DOHH2 (cell line): ENCODE data around the gene RILPL2.
"Not testable (repeated sequence)": the region's sequence is repeated elsewhere in the genome, so short reads cannot be mapped to it uniquely, and the experiment has no call there.

Experiments
- H3F3A ChIP-seq: fragments of 200-600 bp; sonication (generic), shearing (Covaris generic); 2 replicates; pipeline ENCODE4 v1.6.0; 2016; ENCODE audit warnings: antibody characterized with exemption, mild to moderate bottlenecking; ENCODE audit not compliant: control insufficient read depth, insufficient read depth
- H3K27ac ChIP-seq: fragments of 200-600 bp; sonication (generic); 2 replicates; pipeline ENCODE4 v1.5.1; 2014; ENCODE audit warnings: low read depth, mild to moderate bottlenecking, low read length, moderate library complexity
- H3K27me3 ChIP-seq: fragments of 200-600 bp; sonication (generic); 2 replicates; pipeline ENCODE4 v1.6.1; 2014; ENCODE audit warnings: mild to moderate bottlenecking, low read length, mixed read lengths; ENCODE audit not compliant: control insufficient read depth
- H3K36me3 ChIP-seq: fragments of 200-600 bp; sonication (generic); 2 replicates; pipeline ENCODE4 v1.6.1; 2014; ENCODE audit warnings: mild to moderate bottlenecking, low read length, moderate library complexity, mixed read lengths; ENCODE audit not compliant: control insufficient read depth
- H3K4me1 ChIP-seq: fragments of 200-600 bp; sonication (generic); 2 replicates; pipeline ENCODE4 v1.6.1; 2014; ENCODE audit warnings: mild to moderate bottlenecking, low read length, mixed read lengths; ENCODE audit not compliant: control insufficient read depth
- H3K4me2 ChIP-seq: fragments of 200-600 bp; sonication (generic); 2 replicates; pipeline ENCODE4 v1.6.0; 2014; ENCODE audit warnings: mild to moderate bottlenecking, low read length, moderate library complexity
- H3K4me3 ChIP-seq: fragments of 200-600 bp; sonication (generic); 2 replicates; pipeline ENCODE4 v1.5.1; 2014; ENCODE audit warnings: mild to moderate bottlenecking, low read length, mixed read lengths
- H3K79me2 ChIP-seq: fragments of 200-600 bp; sonication (generic); 2 replicates; pipeline ENCODE4 v1.6.1; 2014; ENCODE audit warnings: mild to moderate bottlenecking, low read length, mixed read lengths; ENCODE audit not compliant: control insufficient read depth
- H3K9me2 ChIP-seq: fragments of 200-600 bp; sonication (generic); replicated peaks from 2 replicates; pipeline ENCODE4 v1.6.1; 2014; ENCODE audit warnings: mild to moderate bottlenecking, low read length, mixed read lengths; ENCODE audit not compliant: control insufficient read depth
- H3K9me3 ChIP-seq: fragments of 200-600 bp; sonication (generic); 2 replicates; pipeline ENCODE4 v1.6.1; 2014; ENCODE audit warnings: antibody characterized with exemption, low read length, mixed read lengths; ENCODE audit not compliant: control insufficient read depth, insufficient read depth
- H4K20me1 ChIP-seq: fragments of 200-600 bp; sonication (generic); 2 replicates; pipeline ENCODE4 v1.6.0; 2014; ENCODE audit warnings: low read depth, mild to moderate bottlenecking, antibody characterized with exemption, low read length, moderate library complexity; ENCODE audit not compliant: control insufficient read depth, insufficient read depth
- EZH2phosphoT487 ChIP-seq: fragments of 200-600 bp; sonication (generic); IDR thresholded peaks from 2 replicates; pipeline ENCODE4 v1.6.1; 2017; ENCODE audit warnings: borderline replicate concordance, mild to moderate bottlenecking, antibody characterized with exemption, low read length, moderate library complexity, mixed read lengths
- TF ChIP-seq, protein P1 (sequence below): fragments of 200-600 bp; sonication (generic); IDR thresholded peaks from one replicate; pipeline ENCODE4 v1.5.1; 2014; ENCODE audit warnings: antibody characterized with exemption, mild to moderate bottlenecking, low read depth, low read length; ENCODE audit not compliant: poor library complexity, severe bottlenecking

The RILPL2 gene

DNA sequence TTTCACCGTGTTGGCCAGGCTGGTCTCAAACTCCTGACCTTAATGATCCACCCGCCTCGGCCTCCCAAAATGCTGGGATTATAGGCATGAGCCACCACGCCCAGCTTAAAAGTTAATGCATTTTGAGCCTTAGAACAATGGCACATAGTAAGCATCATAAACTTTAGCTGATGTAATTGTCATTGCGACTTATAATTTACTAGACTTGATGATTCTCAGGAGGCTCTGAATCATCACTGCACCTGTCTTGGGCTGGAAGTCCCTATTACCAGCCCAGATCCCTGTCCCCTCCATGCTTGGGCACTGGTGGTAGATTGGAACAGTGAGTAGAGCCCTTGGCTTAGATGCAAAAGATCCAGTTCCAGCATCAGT, 26.5 kb downstream of the RILPL2 start:
- Histone ChIP-seq H3K4me2 (no peak overlapping the region), H3K9me3 (no peaks in the 10 kb centered on the region), H3K27me3 (no peaks in the 10 kb centered on the region), H3K4me1 (no peaks in the 10 kb centered on the region), H3K9me2 (no peaks in the 10 kb centered on the region), H4K20me1 (no peaks in the 10 kb centered on the region), H3K36me3 (peaks cover 24% of the 10 kb centered on the region), H3K79me2 (no peaks in the 10 kb centered on the region), H3F3A (peaks cover 10% of the 10 kb centered on the region), H3K27ac (no peak overlapping the region), H3K4me3 (no peak overlapping the region)
- TF ChIP-seq, protein P1, sequence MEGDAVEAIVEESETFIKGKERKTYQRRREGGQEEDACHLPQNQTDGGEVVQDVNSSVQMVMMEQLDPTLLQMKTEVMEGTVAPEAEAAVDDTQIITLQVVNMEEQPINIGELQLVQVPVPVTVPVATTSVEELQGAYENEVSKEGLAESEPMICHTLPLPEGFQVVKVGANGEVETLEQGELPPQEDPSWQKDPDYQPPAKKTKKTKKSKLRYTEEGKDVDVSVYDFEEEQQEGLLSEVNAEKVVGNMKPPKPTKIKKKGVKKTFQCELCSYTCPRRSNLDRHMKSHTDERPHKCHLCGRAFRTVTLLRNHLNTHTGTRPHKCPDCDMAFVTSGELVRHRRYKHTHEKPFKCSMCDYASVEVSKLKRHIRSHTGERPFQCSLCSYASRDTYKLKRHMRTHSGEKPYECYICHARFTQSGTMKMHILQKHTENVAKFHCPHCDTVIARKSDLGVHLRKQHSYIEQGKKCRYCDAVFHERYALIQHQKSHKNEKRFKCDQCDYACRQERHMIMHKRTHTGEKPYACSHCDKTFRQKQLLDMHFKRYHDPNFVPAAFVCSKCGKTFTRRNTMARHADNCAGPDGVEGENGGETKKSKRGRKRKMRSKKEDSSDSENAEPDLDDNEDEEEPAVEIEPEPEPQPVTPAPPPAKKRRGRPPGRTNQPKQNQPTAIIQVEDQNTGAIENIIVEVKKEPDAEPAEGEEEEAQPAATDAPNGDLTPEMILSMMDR: no peak
- TF ChIP-seq EZH2phosphoT487: no peak

DNA sequence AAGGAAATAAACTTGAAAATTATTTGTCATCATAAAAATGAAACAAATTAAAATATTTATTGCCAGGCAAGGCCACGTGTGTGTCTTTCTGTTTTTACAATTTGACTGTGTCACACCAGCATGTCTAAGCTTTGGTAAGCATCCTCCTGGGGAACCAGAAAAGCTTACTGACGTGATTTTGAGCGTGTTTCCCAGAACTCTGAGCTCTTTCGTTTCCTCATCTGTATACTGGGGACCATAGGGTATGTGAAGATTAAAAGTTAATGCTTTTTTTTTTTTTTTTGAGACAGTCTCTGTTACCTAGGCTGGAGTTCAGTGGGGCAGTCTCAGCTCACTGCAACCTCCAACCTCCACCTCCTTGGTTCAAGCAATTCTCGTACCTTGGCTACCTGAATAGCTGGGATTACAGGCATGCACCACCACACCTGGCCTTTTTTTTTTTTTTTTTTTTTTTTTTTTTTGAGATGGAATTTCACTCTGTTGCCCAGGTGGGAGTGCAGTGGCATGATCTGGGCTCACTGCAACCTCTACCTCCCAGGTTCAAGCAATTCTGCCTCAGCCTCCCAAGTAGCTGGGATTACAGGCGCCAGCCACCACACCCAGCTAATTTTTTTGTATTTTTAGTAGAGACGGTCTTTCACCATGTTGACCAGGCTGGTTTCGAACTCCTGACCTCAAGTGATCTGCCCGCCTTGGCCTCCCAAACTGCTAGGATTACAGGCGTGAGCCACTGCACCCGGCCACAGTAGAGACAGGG, 27.0 kb downstream of the RILPL2 start:
- H3K36me3 ChIP-seq: peaks cover 28% of the 10 kb centered on the region
- H3K9me2 ChIP-seq: not testable (repeated sequence)

GRCh38 chr12:123408619-123409018, 27.9 kb downstream of the RILPL2 start:
- not testable (repeated sequence) for H3K9me3 ChIP-seq, H3F3A ChIP-seq, H3K79me2 ChIP-seq, H3K27ac ChIP-seq, H3K4me1 ChIP-seq, H3K9me2 ChIP-seq, H3K4me3 ChIP-seq, H3K27me3 ChIP-seq, H3K4me2 ChIP-seq, H4K20me1 ChIP-seq
- H3K36me3 ChIP-seq: peaks cover 36% of the 10 kb centered on the region

More for the DNA sequence above, 27.0 kb downstream of the RILPL2 start:
- not testable (repeated sequence) for H3K27me3 ChIP-seq, H3K4me3 ChIP-seq, H3K4me2 ChIP-seq, H3K9me3 ChIP-seq, H4K20me1 ChIP-seq, H3K27ac ChIP-seq, H3K79me2 ChIP-seq, H3F3A ChIP-seq, H3K4me1 ChIP-seq

- H3K36me3 ChIP-seq: peaks cover 43% of the 10 kb centered on the region
- not testable (repeated sequence) for H3K4me3 ChIP-seq, H3K9me3 ChIP-seq, H3K4me2 ChIP-seq, H3K79me2 ChIP-seq, H3K27ac ChIP-seq, H3K27me3 ChIP-seq, H3F3A ChIP-seq, H4K20me1 ChIP-seq, H3K4me1 ChIP-seq, H3K9me2 ChIP-seq
Observed at GRCh38 chr12:123407934-123408333, 28.6 kb downstream of the RILPL2 start.

DNA sequence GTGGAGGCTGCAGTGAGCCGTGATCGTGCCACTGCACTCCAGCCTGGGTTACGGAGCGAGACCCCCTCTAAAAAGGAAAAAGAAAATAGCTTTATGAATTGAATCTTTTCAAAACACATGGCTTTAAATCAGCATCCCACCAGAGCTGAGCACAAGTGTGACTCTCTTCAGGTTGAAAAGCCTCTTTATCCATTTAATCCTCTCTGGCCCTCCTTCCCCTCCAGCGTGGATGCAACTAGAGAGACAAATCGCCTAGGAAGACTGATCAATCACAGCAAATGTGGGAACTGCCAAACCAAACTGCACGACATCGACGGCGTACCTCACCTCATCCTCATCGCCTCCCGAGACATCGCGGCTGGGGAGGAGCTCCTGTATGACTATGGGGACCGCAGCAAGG, 29.2 kb downstream of the RILPL2 start:
- not testable (repeated sequence) for H3K27me3 ChIP-seq, H3K9me2 ChIP-seq, H3K9me3 ChIP-seq, H3K4me3 ChIP-seq, H3K27ac ChIP-seq, H3K4me2 ChIP-seq, H3K79me2 ChIP-seq, H3K4me1 ChIP-seq, H3F3A ChIP-seq, H4K20me1 ChIP-seq
- H3K36me3 ChIP-seq: peaks cover 50% of the 10 kb centered on the region
